ENCODE results near the gene TRAPPC2. TPM values are rescaled to one million over a fixed set of nuclear protein-coding genes. Genes with fewer than 3 reads are reported as not detected.

The TRAPPC2 gene
- total RNA-seq, 1 experiment from 2014 or later: 11.9 TPM

- H2AFZ ChIP-seq (ENCODE audit: low read depth, low read length, poor library complexity, severe bottlenecking): no peak overlapping the region
- ChIA-PET POLR2A (no interaction called here), CTCF (no interaction called here), RAD21 (ENCODE audit: low non-redundant PET in 1 of 2, low total read pairs in 2 of 2, uncharacterized antibody in 2 of 2, unreplicated experiment in 2 of 2) (no interaction called here)
- H3K4me1 ChIP-seq (ENCODE audit: control insufficient read depth in 1 of 2, insufficient read depth in 2 of 2, low read length in 2 of 2): peaks cover 21 to 28% of the 10 kb centered on the region in 2 experiments
- ATAC-seq (no peak), DNase-seq (ENCODE audit: low read depth, low spot score) (no peak)
- 0 out of 2 replicates have a peak, but pooled peaks cover 4% of the 10 kb centered on the region for H4K20me1 ChIP-seq (ENCODE audit: insufficient read depth)
- no peak overlapping the region for H3K9ac ChIP-seq (ENCODE audit: low read length)
- BruUV-seq (replicated peaks): no TSS peak
- peaks cover 99% of the 10 kb centered on the region for H3K79me2 ChIP-seq (ENCODE audit: insufficient read depth, low read length)
- TF ChIP-seq EZH2 (IDR thresholded peaks at IDR 0.05) (no peak), SP1 (IDR thresholded peaks at IDR 0.05; ENCODE audit: low read depth) (no peak), MAX (IDR thresholded peaks at IDR 0.05) (no peak), RAD21 (IDR thresholded peaks at IDR 0.05; ENCODE audit: low read depth) (no peak), REST (IDR thresholded peaks at IDR 0.05; ENCODE audit: low read depth) (no peak), TCF7L2 (IDR thresholded peaks at IDR 0.05; ENCODE audit: borderline replicate concordance, extremely low read depth, insufficient read depth, insufficient read length) (no peak), FOSL1 (IDR thresholded peaks at IDR 0.05; ENCODE audit: low read depth) (no peak), EGR1 (IDR thresholded peaks at IDR 0.05; ENCODE audit: low read depth) (no peak), POLR2AphosphoS5 (IDR thresholded peaks at IDR 0.05; ENCODE audit: low read depth, low read length) (no peak), CBX3 (IDR thresholded peaks at IDR 0.05; ENCODE audit: low read depth) (no peak), EZH2phosphoT487 (IDR thresholded peaks at IDR 0.05; ENCODE audit: borderline replicate concordance) (no peak), ELF1 (IDR thresholded peaks at IDR 0.05; ENCODE audit: borderline replicate concordance, low read depth) (no peak), CEBPB (IDR thresholded peaks at IDR 0.05; ENCODE audit: low read depth) (no peak), POLR2A (IDR thresholded peaks at IDR 0.05; ENCODE audit: borderline replicate concordance, extremely low read depth, insufficient read depth, insufficient read length) (no peak)
- no peak overlapping the region for H3K4me3 ChIP-seq (replicated peaks in 1 of 2; ENCODE audit: low read depth in 1 of 2, low read length in 2 of 2)
- no peaks in the 10 kb centered on the region for H3K9me3 ChIP-seq (ENCODE audit: control insufficient read depth in 1 of 2, insufficient read depth in 1 of 2, low read depth in 1 of 2, low read length in 2 of 2)
- no peak overlapping the region for H3K4me2 ChIP-seq (ENCODE audit: low read length)
- intact Hi-C loops (cut with micrococcal nuclease): no loop called here
- no peak overlapping the region for H3K27ac ChIP-seq (ENCODE audit: low read depth, low read length)
- no peaks in the 10 kb centered on the region for H3K27me3 ChIP-seq (ENCODE audit: insufficient read depth, low read length)
- H3K9me2 ChIP-seq (ENCODE audit: insufficient read depth): no peaks in the 10 kb centered on the region
- H3K36me3 ChIP-seq (ENCODE audit: control insufficient read depth in 1 of 2, insufficient read depth in 2 of 2, low read length in 2 of 2): no peaks in the 10 kb centered on the region
Measured at GRCh38 chrX:13697455-13697854, 37.0 kb downstream of the TRAPPC2 start.
